Loucy (cell line): ENCODE data around the gene ATP5ME.
A peak's percentile ranks its signal among the peaks of the same experiment; 100 is the strongest.

ENCODE experiments used
- H2AFZ ChIP-seq: fragments of 200-600 bp; sonication (generic); 2 replicates; pipeline ENCODE4 v1.6.0; 2016; ENCODE audit warnings: antibody characterized with exemption, mild to moderate bottlenecking, low read length, moderate library complexity
- H3F3A ChIP-seq: fragments of 200-600 bp; 2 replicates; pipeline ENCODE4 v1.6.0; 2016; ENCODE audit warnings: antibody characterized with exemption, low read depth, mild to moderate bottlenecking
- H3K27me3 ChIP-seq: fragments of 200-600 bp; sonication (generic); 2 replicates; pipeline ENCODE4 v1.6.1; 2014; ENCODE audit warnings: low read length, mild to moderate bottlenecking; ENCODE audit not compliant: insufficient read depth, poor library complexity, severe bottlenecking
- H3K36me3 ChIP-seq: fragments of 200-600 bp; sonication (generic); 2 replicates; pipeline ENCODE4 v1.6.1; 2016; ENCODE audit warnings: low read length; ENCODE audit not compliant: insufficient read depth
- H3K4me1 ChIP-seq: fragments of 200-600 bp; sonication (generic); 2 replicates; pipeline ENCODE4 v1.5.1; 2014; ENCODE audit warnings: low read length, mild to moderate bottlenecking; ENCODE audit not compliant: insufficient read depth, poor library complexity, severe bottlenecking
- H3K4me2 ChIP-seq: fragments of 200-600 bp; sonication (generic); 2 replicates; pipeline ENCODE4 v1.6.0; 2014; ENCODE audit warnings: antibody characterized with exemption, low read length, low read depth, mild to moderate bottlenecking; ENCODE audit not compliant: poor library complexity, severe bottlenecking
- H3K4me3 ChIP-seq: fragments of 200-600 bp; sonication (generic); 2 replicates; pipeline ENCODE4 v1.5.1; 2014; ENCODE audit warnings: low read length, mild to moderate bottlenecking, mixed read lengths; ENCODE audit not compliant: poor library complexity, severe bottlenecking
- H3K79me2 ChIP-seq: fragments of 200-600 bp; sonication (generic); 2 replicates; pipeline ENCODE4 v1.6.1; 2014; ENCODE audit warnings: low read length; ENCODE audit not compliant: insufficient read depth
- H3K9ac ChIP-seq: fragments of 200-600 bp; sonication (generic); 2 replicates; pipeline ENCODE4 v1.6.0; 2014; ENCODE audit warnings: mild to moderate bottlenecking, low read depth, low read length, moderate library complexity; ENCODE audit not compliant: poor library complexity, severe bottlenecking
- H3K9me2 ChIP-seq: fragments of 200-600 bp; sonication (generic); replicated peaks from 2 replicates; pipeline ENCODE4 v1.6.1; 2016; ENCODE audit warnings: low read depth, low read length, mixed read lengths
- H3K9me3 ChIP-seq: fragments of 200-600 bp; sonication (generic); 2 replicates; pipeline ENCODE4 v1.6.1; 2014; ENCODE audit warnings: mild to moderate bottlenecking, antibody characterized with exemption, low read length, low read depth; ENCODE audit not compliant: insufficient read depth
- H4K20me1 ChIP-seq: fragments of 200-600 bp; sonication (generic); 2 replicates; pipeline ENCODE4 v1.6.0; 2014; ENCODE audit warnings: antibody characterized with exemption, low read length, mild to moderate bottlenecking; ENCODE audit not compliant: insufficient read depth, poor library complexity, severe bottlenecking
- EZH2phosphoT487 ChIP-seq: fragments of 200-600 bp; IDR thresholded peaks from 2 replicates; pipeline ENCODE4 v1.6.1; 2018; ENCODE audit warnings: antibody characterized with exemption, mild to moderate bottlenecking, moderate library complexity, borderline replicate concordance
- TF ChIP-seq, protein P1 (sequence below): fragments of 200-600 bp; sonication (generic); conservative IDR thresholded peaks from 2 replicates; pipeline ENCODE4 v1.5.1; 2014; ENCODE audit warnings: mild to moderate bottlenecking, antibody characterized with exemption, low read length

The ATP5ME gene

DNA sequence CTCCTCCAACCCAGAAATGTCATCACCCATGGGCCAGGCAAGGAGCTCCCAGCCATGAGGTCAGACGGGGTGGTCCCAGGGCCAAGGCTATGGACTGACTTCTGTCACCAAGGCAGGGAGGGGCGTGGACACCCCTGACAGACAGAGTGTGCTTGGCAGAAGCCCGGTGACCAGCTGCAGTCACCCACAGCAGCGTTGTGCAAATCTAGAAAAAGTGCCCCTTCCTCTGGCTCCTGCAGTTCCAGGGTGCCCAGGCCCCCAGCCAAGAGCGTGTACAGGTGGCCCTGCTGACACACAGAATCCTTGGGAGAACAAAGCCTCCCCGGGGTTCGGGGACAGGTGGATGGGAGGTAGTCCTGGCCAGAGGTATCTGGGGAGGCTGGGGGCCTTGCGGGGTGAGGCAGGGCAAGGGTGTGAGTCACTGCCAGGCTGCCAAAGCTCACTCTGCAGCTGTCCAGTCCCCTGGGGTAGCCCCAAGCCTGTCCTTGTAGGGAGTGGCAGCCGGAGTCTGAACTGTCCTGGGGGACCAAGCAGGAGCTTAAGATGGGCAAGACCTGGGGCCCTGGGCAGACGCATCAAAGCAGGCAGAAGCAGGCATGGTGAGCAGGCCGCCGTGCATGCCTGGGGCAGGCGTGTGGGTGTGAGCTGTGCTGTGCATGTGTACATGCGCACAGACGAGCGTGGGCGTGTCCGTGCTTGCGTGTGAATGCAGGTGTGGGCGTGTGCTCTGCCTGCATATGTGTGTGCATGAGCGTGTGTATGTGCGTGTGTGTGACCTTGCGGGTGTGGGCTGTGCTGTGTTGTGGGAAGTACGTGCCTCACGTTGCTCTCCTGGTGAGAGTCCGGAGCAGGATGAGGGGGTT lies 3.6 kb upstream of the ATP5ME start:
- H3K36me3 ChIP-seq = no peaks in the 10 kb centered on the region
- H3K4me2 ChIP-seq = no peak overlapping the region
- no peaks in the 10 kb centered on the region for H3K9me2 ChIP-seq
- H3K9ac ChIP-seq = no peak overlapping the region
- H3F3A ChIP-seq = no peaks in the 10 kb centered on the region
- peaks cover 3% of the 10 kb centered on the region for H4K20me1 ChIP-seq
- H3K27me3 ChIP-seq = no peaks in the 10 kb centered on the region
- TF ChIP-seq, protein P1, sequence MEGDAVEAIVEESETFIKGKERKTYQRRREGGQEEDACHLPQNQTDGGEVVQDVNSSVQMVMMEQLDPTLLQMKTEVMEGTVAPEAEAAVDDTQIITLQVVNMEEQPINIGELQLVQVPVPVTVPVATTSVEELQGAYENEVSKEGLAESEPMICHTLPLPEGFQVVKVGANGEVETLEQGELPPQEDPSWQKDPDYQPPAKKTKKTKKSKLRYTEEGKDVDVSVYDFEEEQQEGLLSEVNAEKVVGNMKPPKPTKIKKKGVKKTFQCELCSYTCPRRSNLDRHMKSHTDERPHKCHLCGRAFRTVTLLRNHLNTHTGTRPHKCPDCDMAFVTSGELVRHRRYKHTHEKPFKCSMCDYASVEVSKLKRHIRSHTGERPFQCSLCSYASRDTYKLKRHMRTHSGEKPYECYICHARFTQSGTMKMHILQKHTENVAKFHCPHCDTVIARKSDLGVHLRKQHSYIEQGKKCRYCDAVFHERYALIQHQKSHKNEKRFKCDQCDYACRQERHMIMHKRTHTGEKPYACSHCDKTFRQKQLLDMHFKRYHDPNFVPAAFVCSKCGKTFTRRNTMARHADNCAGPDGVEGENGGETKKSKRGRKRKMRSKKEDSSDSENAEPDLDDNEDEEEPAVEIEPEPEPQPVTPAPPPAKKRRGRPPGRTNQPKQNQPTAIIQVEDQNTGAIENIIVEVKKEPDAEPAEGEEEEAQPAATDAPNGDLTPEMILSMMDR = no peak
- H3K79me2 ChIP-seq = peaks cover 18% of the 10 kb centered on the region
- no peak overlapping the region for H3K4me3 ChIP-seq
- no peak overlapping the region for H2AFZ ChIP-seq
- peaks cover 24% of the 10 kb centered on the region for H3K4me1 ChIP-seq
- H3K9me3 ChIP-seq = no peaks in the 10 kb centered on the region

DNA sequence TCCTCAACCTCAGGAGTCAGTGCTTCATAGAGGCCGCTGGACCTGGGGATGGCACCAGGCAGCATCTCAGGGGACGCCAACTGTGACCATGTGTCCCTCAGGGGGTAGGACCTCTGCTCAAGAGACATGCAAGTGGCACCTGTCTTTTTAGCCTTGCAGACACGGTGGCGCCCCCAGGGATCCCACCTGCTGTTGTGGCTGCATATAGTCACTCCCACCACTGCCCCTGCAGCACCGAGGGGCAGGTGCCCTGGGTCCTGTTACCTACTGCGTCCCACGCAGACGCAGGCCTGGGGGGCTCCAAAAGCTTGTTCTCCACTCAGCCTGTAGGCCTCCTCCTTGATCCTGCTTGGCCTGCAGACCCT lies 2.8 kb upstream of the ATP5ME start:
- TF ChIP-seq, protein P1 = no peak
- TF ChIP-seq EZH2phosphoT487 = no peak
- peaks cover 3% of the 10 kb centered on the region for H4K20me1 ChIP-seq
- H3K9me2 ChIP-seq = no peaks in the 10 kb centered on the region
- peaks cover 24% of the 10 kb centered on the region for H3K79me2 ChIP-seq
- peaks cover 24% of the 10 kb centered on the region for H3K4me1 ChIP-seq
- no peak overlapping the region for H3K9ac ChIP-seq
- no peaks in the 10 kb centered on the region for H3K9me3 ChIP-seq
- no peak overlapping the region for H3K4me2 ChIP-seq
- peaks cover 4% of the 10 kb centered on the region; the same call in 1 of the 2 replicates for H3K36me3 ChIP-seq
- no peaks in the 10 kb centered on the region for H3F3A ChIP-seq
- no peak overlapping the region for H3K4me3 ChIP-seq
- H3K27me3 ChIP-seq = no peaks in the 10 kb centered on the region
- no peak overlapping the region for H2AFZ ChIP-seq

DNA sequence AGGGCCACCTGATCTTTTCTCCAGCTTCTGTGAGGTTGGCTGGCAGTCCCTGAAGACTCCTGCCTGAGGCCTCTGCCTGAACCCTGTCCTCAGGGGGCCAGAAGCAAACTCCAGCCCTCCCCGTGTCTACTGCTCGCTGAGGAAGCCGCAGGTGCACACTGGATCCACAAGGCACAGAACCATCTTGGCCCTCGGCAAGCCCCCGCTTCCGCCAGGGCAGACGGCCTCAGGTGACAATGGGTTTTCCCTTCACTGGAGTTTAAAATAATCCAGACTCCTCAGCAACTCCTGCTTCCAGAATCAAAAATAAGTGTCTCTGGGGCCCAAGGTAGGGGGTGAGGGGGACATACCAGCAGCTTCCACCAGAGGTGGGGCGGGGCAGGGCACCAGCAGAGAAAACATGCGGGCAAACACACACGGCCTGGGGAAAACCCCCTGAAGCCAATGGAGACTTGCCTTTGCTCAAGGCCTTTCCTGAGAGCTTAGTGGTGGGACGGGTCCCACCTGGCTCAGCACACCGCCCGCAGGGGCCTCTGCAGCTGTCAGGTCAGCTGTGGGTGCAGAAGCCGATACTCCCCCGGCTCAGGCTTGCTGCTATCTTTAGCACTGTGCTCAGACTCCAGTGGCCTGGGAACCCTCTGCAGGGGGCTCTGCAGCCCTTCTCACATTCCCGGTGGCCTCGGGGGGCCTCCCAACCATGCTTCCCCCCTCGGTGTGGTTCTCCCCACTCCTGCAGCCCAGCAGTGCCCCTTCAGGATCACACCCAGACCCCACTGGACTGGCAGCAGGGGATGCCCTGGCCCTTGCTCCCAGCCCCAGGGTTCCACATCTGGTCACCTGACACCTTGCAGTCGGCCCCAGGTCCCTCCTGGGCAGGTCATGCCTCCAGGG lies 2.1 kb upstream of the ATP5ME start:
- Histone ChIP-seq H3K9me3 (no peaks in the 10 kb centered on the region), H2AFZ (no peak overlapping the region)

More for the DNA sequence above, 2.1 kb upstream of the ATP5ME start:
- H3K4me3 ChIP-seq = peak overlapping the region; percentile 85
- H3F3A ChIP-seq = no peaks in the 10 kb centered on the region
- no peak for TF ChIP-seq EZH2phosphoT487
- TF ChIP-seq, protein P1 = no peak
- peak overlapping the region; percentile 95 for H3K9ac ChIP-seq
- peaks cover 24% of the 10 kb centered on the region for H3K4me1 ChIP-seq
- peaks cover 24% of the 10 kb centered on the region for H3K79me2 ChIP-seq
- peaks cover 3% of the 10 kb centered on the region for H4K20me1 ChIP-seq
- H3K36me3 ChIP-seq = peaks cover 8% of the 10 kb centered on the region; the same call in 1 of the 2 replicates
- no peaks in the 10 kb centered on the region for H3K9me2 ChIP-seq
- H3K27me3 ChIP-seq = no peaks in the 10 kb centered on the region
- H3K4me2 ChIP-seq = peak overlapping the region; percentile 98
